Stimulated activated CD4-positive, alpha-beta T cell treated with anti-CD3 and anti-CD28 coated beads, Interleukin-1b, Interleukin-23, amount 100 ng/mL, for 1 hour (primary cell): ENCODE results near the gene CASP10.
"Not testable (repeated sequence)": the region's sequence is repeated elsewhere in the genome, so short reads cannot be mapped to it uniquely, and the experiment has no call there.

Experiments used
- DNase-seq, 2 donors: peaks; one replicate each; pipeline ENCODE4 v3.0.0-alpha.2; 2020; ENCODE audit warnings: low read depth in 2 of 2

Gene CASP10, protein sequence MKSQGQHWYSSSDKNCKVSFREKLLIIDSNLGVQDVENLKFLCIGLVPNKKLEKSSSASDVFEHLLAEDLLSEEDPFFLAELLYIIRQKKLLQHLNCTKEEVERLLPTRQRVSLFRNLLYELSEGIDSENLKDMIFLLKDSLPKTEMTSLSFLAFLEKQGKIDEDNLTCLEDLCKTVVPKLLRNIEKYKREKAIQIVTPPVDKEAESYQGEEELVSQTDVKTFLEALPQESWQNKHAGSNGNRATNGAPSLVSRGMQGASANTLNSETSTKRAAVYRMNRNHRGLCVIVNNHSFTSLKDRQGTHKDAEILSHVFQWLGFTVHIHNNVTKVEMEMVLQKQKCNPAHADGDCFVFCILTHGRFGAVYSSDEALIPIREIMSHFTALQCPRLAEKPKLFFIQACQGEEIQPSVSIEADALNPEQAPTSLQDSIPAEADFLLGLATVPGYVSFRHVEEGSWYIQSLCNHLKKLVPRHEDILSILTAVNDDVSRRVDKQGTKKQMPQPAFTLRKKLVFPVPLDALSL

DNA sequence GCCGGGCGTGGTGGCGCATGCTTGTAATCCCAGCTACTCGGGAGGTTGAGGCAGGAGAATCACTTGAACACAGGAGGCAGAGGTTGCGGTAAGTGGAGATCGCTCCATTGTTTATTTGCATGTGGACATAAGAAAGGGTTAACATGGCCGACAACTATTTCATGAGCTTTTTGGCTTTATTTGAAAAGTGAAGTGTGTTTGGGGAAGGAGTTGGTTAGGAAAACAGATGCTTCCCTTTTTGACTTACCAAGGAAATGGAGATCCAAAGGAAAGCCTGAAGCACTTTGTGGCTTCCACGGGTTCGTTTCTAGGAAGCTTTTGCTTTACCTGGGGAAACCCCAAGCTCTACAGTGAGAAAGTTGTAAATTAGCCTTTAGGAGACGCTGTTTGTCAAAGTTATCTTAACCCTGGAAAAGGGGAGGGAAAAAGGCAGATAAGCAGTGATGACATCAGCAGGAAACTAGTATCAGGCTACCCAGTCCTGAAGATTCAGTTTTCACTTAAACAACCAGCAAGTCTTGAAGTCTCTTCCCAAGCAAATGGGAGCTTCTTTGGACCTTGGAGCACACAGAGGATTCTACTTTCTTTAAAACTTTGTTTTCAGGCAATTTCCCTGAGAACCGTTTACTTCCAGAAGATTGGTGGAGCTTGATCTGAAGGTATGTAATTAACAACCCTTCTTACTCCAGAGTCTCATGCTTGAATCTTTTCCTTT lies at the start of gene CASP10:
CASP10 (plus strand) TSS at position 492 of the 715 bp plus-strand sequence. CDS start 2,637 bp downstream, outside the sequence.
- DNase-seq, result peak in 1 of 2 donors; percentile 8

DNA sequence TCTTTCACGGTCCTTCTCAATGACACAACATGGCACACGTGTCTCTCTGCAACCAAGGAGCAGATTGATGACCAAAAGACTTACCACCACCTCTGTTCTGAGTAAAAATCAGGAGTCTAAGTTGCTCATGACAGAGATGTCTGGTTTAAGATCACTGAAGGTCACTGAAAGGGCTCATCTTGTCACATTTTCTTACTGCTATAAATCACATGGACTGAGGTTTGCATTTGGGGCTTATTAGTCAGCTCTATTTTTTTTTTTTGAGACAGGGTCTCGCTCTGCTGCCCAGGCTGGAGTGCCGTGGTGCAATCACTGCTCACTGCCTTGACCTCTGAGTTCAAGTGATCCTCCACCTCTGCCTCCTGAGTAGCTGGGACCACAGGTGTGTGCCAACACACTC lies 47.6 kb upstream of the CASP10 start:
- no peak for DNase-seq

DNA sequence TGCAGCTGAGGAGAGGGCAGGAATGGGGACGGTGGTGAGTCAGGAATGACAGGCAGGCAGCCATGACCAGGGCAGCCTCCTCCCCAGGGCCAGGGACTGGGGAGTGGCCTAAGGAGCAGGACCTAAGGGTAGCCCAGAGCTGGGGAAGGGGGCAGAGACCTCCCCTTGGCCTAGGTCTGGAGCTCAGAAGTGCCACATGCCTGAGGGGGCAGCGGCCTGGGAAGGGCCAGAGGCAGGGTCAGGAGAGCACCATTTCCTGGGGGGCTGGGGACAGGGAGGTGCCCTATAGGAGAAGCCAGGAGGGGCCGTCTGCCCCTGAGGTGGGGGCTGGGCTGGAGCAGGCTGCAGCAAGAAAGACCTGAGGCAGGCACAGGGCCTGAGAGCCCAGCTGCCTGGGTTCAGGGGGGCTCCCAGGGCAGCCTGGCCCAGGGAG lies 46.0 kb upstream of the CASP10 start:
- no peak for DNase-seq

DNA sequence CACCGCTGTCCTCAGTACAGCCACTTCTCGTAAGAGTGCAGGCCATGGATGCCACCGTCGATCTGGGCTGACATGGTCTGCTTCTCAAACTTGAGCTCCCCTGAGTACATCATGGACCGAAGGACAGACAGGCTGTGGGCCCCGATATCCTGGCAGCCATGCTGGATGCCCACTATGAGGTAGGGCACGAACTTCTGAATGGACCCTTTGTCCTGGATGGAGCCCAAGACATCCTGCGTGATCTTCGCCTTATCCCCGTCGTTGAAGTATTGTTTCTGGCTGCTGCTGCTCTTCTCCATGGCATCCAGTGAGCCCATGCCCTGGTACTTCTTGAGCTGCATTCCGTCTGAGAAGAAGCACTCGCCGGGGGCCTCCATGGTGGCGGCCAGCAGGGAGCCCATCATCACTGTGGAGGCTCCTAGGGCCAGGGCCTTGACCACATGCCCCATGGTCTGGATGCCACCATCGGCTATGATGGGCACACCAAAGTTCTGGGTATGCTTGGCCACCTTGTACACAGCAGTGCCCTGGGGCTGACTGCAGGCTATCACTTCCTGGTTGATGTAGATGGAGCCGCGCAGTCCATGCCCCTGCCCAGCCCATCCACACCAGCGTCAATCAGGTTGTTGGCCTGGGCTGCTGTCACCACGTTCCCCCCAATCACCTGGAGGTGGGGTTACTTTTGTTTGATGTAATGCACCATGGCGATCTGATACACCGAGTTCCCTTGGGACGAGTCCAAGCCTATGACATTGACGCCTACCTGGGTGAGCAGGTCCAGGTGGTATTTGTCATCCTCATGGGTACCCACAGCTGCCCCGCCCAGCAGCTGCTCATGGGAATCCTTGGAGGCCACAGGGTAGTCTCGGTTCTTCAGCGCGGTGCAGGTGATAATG lies 45.2 kb upstream of the CASP10 start:
- no peak for DNase-seq

DNA sequence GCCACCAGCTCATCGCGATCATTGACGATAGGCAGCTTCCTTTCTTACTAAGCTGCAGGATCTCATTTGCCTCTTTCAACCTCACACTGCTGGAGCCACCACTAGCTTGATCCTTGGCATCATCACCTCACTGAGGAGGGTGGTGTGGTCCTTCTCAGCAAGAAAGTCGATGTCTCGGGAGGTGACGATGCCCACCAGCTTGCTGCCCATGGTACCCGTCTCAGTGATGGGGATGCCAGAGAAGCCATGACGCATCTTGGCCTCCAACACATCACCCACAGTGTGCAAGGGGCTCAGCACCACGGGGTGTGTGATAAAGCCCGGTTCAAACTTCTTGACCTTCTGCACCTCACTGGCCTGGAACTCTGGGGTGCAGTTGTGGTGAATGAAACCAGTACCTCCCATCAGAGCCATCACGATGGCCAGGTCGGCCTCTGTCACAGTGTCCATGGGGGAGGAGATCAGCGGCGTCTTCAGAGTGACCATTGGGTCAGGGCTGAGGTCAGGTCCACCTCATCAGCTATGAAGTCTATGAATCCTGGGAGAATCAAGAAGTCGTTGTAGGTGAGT lies 44.5 kb upstream of the CASP10 start:
- no peak for DNase-seq

DNA sequence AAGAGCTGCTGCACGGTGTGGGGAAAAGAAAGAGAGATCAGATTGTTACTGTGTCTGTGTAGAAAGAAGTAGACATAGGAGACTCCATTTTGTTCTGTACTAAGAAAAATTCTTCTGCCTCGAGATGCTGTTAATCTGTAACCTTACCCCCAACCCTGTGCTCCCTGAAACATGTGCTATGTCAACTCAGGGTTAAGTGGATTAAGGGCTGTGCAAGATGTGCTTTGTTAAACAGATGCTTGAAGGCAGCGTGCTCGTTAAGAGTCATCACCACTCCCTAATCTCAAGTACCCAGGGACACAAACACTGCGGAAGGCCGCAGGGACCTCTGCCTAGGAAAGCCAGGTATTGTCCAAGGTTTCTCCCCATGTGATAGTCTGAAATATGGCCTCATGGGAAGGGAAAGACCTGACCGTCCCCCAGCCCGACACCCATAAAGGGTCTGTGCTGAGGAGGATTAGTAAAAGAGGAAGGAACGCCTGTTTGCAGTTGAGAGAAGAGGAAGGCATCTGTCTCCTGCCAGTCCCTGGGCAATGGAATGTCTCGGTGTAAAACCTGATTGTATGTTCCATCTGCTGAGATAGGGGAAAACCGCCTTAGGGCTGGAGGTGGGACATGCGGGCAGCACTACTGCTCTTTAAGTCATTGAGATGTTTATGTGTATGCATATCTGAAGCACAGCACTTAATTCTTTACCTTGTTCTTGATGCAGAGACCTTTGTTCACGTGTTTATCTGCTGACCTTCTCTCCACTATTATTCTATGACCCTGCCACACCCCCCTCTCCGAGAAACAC lies 43.8 kb upstream of the CASP10 start:
- DNase-seq, result not testable (repeated sequence)

DNA sequence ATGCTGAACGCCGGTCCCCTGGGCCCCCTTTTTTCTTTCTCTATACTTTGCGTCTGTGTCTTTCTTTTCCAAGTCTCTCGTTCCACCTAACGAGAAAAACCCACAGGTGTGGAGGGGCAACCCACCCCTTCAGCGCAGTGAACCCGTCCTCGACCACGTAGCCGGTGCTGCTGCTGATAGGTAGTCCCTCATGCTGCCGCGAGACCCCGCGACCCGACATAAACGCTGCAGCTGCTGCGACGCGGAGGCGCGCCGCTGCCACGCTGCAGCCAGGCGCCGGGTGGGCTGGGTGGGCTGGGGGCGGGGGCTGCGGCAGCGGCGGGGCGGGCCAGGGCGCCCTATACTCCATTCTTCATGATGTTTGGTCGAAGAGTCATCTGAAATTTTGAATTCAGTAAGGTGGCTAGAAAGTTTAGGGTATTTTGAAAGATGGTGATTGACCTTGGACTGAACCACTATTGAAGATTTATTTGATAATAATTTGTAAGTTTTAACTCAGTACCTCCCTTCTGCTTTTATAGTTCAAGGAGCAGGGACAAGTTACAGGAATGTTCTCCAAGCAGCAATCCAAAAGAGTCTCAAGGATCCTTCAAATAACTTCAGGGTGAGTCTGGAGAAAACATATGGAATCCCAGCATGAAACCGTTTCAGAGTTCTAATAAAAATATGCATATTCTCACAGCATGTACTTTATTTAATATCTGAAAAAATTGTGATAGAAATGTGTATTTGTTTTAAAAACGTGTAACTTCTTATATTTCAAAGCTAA lies 42.9 kb upstream of the CASP10 start:
- no peak for DNase-seq

DNA sequence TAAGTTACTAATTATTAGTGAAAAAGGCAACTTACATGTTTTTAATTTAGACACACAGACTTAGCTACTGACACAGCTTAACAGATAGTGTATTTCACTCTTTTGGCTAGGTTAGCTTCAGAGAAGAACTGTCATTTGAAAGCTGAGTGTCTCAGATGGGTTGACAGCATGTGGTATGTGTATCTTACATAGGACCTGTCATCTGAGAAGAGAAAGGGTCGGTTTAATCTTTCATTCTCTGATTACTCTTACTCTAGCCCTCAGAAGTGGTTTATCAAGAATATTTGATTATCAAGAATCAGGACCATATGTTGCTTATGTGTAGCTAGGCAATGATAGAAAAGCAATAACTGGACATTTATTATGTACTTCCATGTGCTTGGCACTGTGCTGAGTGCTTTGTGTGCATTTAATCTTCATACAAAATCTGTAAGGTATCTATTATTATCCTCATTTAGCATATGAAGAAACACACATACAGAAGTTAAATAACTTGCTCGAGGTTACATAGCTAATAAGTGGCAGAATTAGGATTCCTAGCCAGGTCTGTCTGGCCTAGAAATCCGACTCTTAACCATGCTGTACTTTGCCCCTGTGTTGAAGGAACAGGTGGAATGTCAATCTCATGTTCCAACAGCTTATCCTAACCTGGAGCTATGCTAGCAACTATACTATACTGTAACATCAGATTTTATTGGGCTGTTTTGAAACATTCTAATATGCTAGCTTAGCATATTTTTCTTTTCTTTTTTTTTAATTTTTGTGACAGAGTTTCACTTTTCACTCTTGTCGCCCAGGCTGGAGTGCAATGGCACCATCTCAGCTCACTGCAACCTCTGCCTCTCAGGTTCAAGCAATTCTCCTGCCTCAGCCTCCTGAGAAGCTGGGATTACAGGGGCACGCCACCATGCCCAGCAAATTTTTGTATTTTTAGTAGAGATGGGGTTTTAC lies 38.6 kb upstream of the CASP10 start:
- no peak for DNase-seq

DNA sequence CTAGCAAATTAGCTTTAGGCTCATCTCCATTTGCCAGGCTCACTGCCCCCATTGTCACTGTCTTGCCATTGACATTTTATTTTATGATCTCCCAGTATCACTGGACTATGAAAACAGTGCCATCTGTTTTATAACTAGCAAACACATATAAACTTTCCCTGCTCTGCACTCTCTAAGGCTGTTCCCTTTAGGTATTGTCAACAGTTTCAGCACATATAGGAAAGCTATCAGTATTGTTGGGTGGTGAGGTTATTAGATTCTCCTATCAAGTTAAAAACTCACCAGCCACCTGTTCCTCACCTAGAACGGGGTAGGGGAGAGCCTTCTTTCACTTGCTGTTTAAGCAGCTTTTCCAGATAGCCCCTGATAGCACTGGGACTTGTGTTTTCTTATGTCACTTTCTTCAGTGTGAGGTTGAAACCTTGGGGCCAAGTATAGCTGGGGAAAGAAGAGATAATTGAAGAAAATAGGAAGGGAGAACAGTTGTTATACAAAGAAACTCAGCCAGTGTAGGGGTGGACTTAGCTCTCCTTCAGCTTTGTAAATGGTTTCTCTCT lies 34.4 kb upstream of the CASP10 start:
- DNase-seq, result no peak

DNA sequence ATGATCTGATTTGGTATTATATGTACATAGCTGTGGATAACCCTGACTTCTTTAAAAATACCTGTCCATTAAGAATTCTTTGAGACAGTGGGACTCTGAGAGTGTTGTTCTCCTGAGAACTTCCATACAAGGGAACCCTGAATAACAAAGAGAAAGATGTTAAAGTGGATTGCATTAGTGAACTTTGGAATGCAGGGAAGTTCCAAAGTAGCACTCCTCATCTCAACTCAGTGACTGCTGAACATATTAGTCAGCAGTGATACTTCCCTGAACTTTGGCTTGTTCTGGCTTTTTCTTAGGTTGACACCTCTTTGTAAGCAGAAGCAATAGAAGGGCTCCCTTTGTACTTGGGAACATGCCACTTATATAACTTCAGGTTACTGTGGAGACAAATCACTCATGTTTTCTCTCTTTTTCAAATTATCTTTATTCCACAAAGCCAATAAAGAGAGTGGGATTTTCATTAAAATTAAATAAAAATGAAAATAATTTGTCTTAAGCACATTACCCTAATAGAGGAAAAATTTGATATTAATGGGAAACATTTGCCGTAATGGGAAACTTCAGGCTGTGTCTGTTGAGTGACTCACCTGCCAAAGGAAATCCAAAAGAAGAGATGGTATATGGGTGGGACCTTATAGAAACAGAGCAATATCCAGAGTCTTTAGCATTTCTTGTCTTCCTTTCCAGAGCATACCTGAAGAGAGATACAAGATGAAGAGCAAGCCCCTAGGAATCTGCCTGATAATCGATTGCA lies 33.7 kb upstream of the CASP10 start:
- no peak for DNase-seq

DNA sequence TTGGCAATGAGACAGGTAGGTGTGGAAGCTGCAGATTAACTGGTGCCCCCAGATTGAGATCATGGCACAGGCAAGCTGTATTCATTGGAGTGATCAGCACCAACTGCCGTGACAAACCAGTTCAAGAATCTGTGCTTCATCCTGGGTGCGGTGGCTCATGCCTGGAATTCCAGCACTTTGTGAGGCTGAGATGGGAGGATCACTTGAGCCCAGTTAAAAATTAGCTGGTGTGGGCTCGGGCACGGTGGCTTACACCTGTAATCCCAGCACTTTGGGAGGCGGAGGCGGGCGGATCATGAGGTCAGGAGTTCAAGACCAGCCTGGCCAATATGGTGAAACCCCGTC lies 33.1 kb upstream of the CASP10 start:
- DNase-seq, result not testable (repeated sequence)

DNA sequence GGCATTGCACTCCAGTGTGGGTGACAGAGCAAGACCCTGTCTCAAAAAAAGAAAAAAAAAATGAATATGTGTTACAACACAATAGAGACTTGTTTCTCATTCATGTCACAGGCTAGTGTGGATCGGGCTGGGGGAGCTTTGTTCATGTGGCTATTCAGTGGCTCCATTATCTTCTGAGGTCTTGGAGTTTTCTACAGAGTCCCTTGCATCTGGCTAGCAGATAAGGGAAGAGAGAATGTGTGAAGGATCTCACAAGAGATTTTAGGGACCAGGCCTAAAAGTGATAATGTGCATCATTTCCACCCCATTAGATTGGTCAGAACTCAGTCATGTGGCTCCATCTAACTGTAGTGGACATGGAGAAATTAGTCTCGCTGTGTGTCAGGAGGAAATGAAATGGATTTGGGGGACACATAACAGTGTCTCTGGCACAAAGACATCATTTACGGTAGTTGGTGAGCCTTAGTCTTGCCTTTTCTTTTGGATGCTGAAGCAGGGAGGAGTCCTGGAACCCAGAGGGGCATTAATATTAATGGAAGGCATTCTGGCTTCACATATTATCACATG lies 32.4 kb upstream of the CASP10 start:
- DNase-seq, result no peak

DNA sequence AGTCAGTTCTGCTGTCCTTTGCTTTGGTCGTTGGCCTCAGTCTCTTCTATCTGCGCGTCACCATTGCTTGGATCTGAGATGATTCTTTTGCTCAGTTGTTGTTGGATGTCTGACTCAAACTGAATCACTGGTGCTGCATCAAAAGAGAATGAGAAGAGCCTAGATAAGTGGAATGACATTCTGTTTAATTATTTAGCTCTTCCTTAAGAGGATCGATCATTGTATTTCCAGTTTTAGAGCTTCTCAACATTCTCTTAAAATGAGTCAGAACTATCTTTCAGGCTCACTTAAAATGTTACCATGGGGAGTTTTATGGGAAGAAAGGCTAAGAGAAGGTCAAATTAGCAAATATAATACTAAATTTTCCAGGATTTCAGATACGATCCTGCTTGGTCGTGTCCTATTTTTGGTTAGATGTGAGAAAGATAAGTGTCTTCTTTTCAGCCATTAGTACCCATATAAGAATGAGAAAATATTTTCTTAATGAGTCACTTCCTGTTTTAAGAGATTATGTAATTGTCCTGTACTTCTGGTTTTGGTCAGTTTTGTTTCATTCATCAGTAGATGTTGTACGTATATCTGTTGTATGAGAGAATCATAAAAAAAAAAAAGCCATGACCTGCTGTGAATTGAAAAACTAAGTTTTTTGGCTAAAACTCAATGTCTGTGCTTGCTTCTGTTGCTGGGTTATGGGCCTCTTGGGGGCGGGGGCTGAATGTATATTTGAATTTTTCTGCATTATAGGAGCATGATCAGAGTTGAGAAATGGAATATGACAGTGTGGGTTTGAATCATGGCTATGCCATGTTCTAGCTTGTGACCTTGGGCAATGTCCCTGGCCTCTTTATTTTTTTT lies 31.6 kb upstream of the CASP10 start:
- DNase-seq, result no peak

DNA sequence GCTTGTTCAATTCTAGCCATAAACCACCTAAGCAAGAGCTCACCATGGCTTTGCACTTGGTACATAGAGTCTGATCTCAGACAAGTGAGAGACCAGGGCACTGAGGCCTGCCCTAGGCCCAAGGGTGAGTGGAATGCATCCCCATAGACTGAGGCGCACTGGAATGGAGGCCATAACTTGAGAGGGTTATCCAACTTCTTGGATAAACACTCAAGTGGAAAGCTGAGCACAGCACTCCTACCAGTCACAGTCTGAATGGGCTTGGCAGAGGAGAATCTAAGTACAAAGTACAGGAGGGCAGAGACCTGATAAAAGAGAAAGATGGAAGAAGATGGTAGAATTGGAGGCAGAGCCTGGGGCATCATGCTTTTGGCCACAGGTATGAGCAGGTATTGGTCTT lies 30.4 kb upstream of the CASP10 start:
- no peak for DNase-seq

DNA sequence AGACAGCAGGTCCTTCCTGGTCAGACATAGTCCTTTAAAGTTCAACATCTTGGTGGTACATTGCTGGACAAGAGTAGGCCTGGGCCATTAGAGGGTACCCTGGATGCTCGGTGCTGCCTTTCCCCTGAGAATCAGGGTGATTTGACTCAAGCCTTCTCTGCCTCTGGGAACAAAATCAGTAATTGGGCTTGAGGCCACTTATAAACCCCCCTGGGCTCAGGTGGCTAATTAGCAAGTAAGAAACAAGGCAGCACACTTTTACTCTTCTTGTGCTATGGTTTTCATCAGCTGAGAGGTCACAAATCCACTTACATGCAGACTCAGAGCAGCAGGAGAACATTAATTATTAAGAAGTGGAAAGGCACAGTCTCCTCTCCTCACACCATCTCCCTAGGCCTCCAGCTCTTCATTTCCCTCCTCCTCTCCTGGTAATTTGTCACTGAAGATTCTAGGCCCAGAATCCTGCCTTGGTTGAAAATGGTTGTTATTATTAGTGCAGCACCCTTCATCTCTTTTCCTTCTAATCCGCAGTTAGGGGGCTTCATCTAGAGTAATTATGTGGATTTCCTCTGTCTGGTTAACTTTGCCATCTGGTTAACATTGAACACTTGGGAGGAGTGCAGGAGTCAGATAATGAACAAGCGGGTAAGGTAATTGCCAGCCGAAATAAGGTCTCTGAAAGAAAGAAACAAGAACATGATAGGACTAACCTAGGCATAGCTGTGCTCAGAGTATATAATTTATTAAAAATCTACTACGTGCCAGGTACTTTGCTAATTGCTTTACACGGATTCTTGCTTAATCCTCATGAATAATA lies 29.7 kb upstream of the CASP10 start:
- no peak for DNase-seq
